ENCODE results near the gene CEP78.

Gene CEP78

DNA sequence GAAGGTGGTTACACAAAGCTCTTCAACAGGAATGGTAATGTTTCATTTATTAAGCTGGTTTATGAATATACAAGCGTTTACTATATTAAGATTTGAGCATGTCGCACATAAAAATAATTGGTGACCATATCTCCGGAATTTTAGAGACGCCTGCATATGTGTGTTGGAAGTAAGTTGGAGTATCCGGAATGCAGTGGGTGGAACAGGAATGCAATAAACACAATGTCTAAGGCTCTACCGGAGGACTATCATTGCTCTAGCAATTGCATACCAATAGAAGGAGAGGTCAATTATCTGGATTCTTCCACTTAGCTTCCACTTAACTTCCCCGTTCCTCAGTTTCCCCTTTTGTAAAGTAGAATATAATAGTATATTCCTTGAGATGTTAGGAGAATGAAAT, 1.1 kb upstream of the CEP78 start:
- DNase-seq (ENCODE audit: extremely low spot score, insufficient read length, low read depth): no peak
- no peak for FAIRE-seq

DNA sequence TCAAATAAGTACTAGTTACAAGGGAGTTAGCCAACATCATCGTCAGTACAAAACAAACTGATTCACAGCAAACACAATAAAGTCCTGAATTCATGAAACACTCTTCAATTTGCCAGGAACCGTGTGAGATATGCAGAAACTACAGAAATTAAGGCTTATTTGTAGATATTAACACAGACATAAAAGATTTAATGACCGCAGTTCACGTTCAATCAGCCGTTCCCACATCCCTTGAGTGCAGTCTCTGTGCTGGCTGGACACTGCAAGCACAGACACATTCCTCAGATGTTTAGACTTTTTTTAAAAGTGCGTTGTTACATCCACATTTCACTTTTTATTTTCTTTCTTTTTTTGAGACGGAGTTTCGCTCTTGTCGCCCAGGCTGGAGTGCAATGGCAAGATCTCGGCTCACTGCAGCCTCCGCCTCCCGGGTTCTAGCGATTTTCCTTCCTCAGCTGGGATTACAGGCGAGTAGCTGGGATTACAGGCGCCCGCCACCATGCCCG, 566 bp upstream of the CEP78 start:
- no peak for FAIRE-seq
- no peak for DNase-seq (ENCODE audit: extremely low spot score, insufficient read length, low read depth)

DNA sequence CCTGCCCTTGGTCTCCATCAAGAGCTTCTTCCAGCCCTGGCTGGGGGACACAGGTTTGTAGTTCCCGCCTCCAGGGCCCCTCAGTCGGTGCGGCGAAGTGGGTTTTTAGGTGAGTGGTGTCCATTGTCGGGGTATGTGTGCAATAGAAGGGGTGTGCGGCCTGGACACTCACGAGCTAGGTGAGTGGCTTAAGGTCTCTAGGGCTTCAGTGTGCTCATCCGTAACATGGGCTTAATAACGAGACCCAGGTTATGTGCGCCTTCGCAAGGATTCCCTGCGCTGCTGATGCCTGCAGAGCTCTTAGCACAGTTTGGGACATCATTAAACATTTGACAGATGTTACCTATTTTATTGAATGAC, 656 bp downstream of the CEP78 start:
- FAIRE-seq (no peak), DNase-seq (ENCODE audit: extremely low spot score, insufficient read length, low read depth) (peak; percentile 5)

DNA sequence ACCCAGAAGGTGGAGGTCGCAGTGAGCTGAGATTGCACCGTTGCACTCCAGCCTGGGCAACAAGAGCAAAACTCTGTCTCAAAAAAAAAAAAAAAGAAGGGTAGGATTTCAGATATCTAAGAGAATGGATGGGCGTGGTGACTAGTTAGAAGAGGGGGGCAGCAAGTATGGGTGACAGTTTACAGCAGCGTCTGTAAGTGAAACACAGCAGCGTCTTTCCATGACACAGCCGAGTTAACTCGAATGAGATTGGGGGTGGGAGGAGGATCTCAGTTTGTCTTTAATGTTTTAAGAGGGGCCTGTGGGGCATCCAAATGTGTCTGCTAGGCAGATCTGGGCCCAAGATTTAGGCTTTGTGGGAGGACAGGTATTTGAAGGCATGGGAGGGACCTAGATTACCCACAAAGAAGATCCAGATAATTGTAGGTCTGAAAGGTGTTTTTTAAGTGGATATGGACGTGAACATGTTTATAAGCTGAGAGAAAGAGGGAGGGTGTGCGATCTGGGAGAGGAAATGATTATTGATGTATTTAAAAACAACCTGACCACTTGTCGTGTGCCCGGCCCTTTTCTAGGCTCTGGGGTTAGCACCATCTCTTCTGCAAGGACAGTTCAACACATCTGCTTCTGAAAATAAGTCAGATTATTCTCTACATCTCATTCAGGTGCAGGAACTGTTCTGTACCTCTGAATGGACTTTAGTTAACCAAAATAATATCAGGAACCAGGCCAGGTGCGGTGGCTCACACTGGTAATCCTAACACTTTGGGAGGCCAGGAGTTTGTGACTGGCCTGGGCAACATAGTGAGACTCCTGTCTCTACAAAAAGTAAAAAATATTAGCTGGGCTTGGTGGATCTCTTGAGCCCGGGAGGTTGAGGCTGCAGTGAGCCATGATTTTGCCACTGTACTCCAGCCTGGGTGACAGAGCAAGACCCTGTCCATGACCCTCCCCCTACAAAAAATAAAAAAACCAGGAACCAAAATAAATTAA, 2.5 kb downstream of the CEP78 start:
- FAIRE-seq (no peak), DNase-seq (ENCODE audit: extremely low spot score, insufficient read length, low read depth) (no peak)

DNA sequence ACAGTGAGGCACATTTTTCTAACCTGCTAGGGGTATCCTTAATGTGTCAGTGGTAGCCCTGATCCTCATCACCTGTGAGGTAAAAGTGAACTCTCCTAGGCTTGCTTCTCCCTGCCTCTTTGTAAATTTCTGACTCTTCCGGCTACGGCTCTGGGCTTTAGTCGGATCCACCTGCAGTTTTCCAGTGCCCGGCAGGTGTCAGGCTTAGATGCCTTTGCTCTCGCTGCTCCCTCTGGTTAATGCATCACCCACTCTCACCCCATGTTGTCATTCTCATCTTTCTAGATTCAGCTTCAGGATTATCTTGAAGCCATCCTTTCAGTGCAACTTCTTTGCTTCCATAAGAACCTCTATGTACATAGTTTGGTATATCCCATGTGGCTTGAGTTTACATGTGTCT, 3.6 kb downstream of the CEP78 start:
- FAIRE-seq (no peak), DNase-seq (ENCODE audit: extremely low spot score, insufficient read length, low read depth) (no peak)

DNA sequence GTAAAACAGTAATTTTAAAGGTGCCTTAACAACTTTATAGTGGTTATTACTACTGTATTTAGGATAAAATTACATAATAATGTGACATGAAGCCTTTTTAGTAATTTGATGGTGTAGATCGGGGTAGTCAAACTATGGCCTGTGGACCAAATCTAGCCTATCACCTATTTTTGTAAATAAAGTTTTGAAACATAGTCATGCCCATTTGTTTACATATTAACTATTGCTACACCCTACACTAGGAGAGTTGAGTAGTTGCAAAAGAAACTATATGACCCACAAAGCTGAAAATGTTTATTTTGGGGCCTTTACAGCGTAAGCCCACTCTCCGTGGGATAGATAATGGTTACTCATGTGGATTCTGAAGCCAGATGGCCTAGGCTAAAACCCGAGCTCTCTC, 6.2 kb downstream of the CEP78 start:
- DNase-seq (ENCODE audit: extremely low spot score, insufficient read length, low read depth) (no peak), FAIRE-seq (no peak)

DNA sequence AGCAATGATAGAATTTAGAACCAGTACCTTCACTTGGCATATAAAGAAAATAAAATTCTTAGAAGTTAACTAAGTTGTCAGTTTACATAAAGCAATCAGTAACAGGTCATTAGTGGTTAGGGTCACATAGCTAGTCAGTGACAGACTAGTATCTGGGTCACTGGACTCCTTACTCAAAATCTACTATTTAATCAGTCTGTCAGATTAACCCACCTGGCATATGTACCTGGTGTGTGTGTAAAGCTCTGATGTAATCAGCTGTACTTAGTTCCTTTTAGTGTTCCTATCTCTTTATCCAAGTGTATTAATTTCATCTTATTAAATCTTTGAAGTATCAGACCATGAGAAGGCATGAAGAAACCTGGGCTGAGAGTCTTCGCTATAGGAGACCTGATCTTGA, 7.3 kb downstream of the CEP78 start:
- no peak for FAIRE-seq
- no peak for DNase-seq (ENCODE audit: extremely low spot score, insufficient read length, low read depth)

DNA sequence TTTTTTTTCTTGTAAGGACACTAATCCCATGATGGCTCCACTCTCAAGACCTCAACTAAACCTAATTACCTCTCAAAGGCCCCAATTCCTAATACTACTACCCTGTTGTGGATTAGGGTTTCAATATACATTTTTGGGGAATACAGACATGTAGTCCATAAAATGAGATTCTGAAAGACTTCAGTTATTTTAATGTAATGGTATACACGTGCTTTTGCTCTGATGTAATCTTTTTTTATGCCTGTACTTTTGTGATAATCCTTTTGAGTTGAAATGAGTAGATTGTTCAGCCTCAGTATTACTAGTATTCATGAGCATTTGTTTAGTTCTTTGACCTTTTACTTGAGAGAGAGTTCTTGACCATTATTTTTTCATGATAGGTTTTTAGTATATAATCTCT, 9.5 kb downstream of the CEP78 start:
- no peak for DNase-seq (ENCODE audit: extremely low spot score, insufficient read length, low read depth)
- FAIRE-seq: no peak

DNA sequence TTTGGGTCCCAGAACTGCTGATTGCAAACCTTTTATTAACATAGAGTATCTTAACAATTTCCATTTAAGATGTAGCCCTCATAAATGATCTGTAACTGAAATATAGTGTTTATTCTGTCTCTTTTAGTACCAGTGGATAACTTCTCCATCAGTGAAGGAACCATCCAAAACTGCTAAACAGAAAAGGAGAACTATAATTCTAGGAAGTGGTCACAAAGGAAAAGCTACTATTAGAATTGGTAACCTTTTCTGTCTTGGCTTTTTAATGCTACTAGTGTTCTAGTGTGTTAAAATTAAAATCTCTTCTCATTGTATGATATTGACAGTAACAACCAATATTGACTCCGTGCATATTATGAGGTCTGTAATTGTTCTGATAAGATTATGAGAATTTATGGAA, 12.8 kb downstream of the CEP78 start:
- FAIRE-seq (peak; percentile 42), DNase-seq (ENCODE audit: extremely low spot score, insufficient read length, low read depth) (no peak)

DNA sequence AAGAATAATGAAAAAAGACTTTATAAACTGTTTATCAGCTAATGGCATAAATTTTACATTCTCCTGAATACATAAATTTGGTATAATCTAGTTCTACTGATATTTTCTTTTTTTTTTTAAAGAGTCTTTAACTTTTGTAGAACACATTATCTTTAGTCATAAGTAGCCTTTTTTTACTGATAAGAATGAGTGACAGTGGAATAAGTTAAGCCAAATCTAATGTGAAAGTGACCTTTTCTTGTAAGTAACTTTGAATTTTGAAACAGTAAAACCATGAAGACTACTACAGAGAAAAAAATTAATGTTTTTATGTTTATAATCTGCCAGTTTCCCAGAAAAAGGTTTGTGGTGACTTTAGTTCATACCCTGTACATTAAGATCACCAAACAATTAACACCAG, 13.7 kb downstream of the CEP78 start:
- DNase-seq (ENCODE audit: extremely low spot score, insufficient read length, low read depth) (no peak), FAIRE-seq (no peak)

DNA sequence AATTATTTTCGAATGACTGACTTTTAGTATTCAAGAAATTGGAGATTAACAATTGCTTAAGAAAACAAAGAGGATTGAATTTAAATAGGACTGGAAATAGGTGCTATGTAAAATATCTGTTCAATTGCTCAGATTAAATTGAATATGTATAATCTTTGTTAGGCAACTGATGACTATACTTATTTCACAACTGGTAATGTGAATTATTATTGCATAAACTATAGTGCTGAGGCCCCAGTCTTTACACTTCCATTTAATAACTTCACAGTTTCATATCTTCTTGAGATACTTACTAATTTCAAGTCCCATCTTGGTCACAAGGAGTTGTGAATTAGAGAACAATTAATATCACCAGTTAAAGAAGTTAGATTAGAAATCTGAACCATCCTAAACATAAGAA, 16.7 kb downstream of the CEP78 start:
- DNase-seq (ENCODE audit: extremely low spot score, insufficient read length, low read depth) (no peak), FAIRE-seq (no peak)

DNA sequence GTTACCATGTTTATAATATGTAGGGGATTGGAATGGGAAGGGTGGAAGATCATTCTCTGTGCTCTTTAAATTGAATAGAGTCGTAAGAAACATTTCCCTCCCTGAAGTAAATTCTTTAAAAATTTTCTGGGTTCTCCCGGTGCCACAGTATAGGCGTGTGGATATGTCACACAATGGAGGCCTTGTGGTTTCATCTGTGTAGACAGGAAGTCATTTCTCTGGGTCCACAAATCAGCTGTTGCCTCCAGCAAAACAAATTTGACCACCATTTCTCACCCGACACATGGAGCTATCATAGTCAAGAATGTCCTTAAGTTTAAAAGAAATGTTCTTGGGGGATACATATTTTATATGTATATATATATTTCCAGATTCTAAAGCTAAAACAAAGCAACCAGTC, 17.4 kb downstream of the CEP78 start:
- DNase-seq (ENCODE audit: extremely low spot score, insufficient read length, low read depth) (no peak), FAIRE-seq (no peak)

DNA sequence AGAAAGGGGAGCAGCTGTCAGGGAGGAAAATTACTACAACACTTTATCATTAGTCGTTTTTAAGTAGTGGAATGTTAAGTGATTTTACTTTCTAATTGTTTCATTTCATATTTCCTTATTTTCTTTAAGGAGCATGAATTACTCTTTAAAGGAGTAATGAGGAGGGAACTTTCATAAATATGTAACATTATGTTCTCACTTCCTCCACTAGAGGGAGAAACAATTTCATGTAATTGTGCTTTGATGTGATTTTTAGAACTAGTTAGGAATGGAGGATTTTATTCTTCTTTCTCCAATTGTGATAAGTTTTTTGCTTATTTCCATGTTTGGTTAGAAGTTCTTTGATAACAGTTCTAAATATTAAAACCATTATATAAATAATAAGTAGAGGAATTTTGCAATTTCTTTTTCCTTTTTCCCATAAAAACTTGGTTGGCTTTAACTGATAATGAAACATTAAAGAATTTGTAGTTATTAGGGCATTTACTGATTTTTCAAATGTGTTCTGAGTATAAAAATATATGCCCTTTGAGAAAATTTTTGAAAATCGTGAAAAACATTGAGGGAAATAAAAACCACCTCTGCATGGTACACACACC, 25.6 kb downstream of the CEP78 start:
- no peak for DNase-seq (ENCODE audit: extremely low spot score, insufficient read length, low read depth)
- FAIRE-seq: peak; percentile 54

DNA sequence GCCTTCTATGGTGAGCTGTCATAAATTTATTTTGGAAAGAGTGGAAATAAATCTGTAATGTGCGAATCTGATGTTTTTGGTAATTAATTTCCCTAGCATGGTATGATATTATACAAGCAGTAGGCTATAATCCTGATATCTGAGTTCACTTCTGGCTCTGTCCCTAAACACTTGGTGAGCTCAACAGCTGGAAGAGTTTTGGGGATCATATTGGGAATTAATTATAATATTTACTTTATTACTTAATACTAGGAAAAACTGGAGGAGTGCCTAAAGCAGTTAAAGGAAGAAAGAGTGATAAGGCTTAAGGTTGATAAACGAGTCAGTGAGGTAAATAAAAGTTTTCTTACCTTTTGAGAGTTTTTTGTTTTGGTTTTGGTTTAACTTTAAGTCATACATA, 26.8 kb downstream of the CEP78 start:
- FAIRE-seq (no peak), DNase-seq (ENCODE audit: extremely low spot score, insufficient read length, low read depth) (no peak)

DNA sequence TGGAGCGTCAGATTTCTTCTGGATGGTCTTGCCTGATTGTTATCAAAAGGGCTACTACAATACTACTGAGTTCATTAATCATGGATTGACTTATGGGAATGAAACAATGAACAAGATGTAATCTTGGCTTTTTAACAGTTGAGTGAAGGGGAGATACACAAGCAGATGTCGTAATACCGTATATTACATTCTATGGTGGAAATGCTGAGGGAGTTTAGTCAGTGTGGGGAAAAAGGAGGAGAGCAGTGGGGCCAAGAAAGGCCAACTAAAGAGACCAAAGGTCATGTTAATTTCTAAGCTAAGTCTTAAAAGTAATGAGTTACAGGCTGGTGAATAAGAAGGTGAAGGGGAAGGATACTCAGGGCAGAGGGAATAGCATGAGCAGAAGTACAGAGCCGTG, 32.0 kb downstream of the CEP78 start:
- no peak for DNase-seq (ENCODE audit: extremely low spot score, insufficient read length, low read depth)
- no peak for FAIRE-seq

DNA sequence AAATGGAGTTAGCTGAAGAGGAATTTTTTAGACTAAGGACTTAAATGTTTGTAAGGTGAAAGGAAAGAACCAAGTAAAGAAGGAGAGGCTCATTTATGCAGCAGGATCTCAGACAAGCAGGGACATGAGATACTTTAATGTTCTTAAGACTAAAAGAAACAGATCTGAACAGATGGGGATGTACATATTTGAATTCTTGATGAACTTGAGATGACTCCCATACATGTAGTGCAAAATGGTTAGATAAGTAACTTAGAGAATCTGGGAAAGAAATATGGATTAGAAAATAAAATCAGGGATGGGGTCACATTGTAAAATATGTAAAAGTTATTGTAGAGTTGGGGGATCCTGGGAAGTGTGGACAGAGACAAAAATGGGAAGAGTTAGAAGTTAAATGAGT, 33.9 kb downstream of the CEP78 start:
- no peak for FAIRE-seq
- DNase-seq (ENCODE audit: extremely low spot score, insufficient read length, low read depth): no peak

DNA sequence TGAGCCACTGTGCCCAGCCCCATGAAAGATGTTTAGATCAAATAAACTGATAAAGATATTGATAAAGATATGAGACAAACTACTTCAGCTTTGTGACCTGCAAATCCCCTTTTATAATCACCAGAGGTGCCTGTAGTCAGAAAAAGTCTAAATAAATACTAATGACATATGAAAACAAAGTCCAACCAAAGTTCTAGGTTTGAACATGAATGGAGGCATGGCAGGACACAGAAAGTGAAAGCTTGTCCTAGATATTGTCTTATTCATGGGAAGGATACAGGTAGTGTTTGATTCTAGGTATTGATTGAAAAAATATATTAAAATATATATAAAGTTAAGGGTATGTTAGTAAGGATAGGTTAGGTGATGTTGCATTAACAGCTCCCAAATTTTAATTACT, 36.4 kb downstream of the CEP78 start:
- FAIRE-seq: no peak
- no peak for DNase-seq (ENCODE audit: extremely low spot score, insufficient read length, low read depth)

DNA sequence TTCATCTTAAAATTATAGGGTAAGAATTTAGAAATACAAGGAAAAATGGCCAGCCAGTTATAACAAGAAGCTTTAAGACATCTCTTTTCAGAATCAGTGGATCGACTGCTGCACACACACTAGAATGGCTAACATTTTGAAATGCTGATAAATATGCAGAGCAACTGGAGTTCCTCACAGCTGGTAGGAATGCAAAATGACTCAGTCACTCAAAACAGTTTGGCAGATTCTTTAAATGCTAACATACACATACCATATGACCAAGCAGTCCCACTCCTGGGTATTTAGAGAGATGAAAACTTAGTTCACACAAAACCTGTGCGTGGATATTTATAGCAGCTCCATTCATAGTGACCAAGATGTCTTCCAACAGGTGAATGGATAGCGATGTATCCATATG, 37.9 kb downstream of the CEP78 start:
- no peak for DNase-seq (ENCODE audit: extremely low spot score, insufficient read length, low read depth)
- FAIRE-seq: no peak

DNA sequence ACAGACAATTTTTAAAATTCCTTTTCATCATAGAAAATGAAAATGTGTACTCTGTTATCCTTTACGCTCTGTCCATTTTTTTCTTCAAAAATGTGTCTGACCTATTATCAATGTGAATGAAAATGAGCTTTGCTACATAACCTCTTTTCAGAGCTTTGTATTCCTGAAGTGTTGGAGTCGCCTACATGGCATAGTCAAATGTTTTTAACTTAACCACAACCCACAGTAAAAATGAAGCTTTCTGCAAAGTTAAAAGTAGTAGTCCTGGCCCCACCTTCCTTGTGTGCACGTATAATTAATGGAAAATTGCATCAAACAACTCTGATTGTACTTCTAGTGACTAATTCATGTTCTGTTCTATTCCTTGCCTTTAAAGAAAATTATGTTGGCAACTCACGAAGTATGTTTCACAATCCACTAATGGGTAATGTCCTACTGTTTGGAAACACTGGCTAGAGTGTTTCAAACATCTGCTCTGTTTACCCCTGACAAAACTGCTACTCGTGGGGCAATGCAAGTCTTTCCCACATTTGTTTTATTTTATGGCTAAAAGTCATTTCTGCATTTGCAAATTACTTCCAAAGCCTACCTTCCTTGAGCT, 42.4 kb downstream of the CEP78 start:
- FAIRE-seq (no peak), DNase-seq (ENCODE audit: extremely low spot score, insufficient read length, low read depth) (no peak)

DNA sequence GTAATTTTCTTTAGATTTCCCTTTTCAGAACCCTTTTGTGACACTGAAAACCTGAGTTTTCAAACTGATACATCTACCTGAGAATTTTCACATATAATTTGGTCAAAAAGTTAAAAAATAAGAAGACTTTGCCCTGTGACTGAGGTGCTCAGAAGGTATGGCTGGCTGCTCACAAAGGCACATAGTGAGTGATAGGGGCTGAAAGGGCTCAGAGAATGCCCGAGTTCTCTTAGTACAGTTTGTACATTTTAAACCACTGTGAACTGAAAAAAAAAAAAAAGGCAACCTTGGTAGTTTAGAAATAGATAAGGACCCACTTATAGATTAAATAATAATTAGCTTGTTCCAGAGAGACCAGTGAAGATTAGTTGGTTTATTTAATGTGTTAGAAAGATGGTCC, 42.9 kb downstream of the CEP78 start:
- FAIRE-seq (no peak), DNase-seq (ENCODE audit: extremely low spot score, insufficient read length, low read depth) (no peak)

DNA sequence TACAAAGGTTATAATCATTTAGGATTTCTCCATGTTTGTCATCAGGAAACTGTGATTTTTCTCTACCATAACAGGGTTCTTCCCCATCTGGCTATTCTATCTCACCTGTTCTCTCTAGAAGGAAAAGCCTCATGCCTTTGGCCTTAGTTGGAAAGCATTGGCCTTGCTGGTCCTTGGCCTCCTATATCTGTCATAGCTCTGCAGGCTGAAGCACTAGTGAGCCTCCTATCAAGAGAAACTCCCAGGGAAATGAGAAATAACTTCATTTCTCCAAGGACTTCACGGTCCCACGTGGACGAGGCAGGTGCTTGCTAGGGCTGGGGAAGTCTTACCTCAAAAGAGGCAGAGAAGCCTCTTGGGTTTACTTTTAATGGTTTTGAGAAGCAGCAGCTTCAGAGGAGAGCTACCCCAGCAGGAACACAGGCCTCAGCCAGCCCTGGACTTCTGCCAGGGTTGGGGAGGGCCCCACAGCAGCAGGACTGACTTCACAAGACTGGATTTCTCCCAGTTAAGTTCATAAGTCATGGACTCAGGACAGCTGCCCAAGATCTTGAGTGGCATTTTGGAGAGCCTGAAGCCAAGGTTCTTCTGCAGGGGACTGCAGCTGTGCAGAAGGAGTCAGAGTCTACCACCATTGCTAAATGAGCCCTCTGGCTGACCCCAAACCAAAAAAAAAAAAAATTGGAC, 45.2 kb downstream of the CEP78 start:
- DNase-seq (ENCODE audit: extremely low spot score, insufficient read length, low read depth) (no peak), FAIRE-seq (no peak)

Measured in GM18507 (cell line).